Measurements from ENCODE around the gene PRRT3. TPM values are rescaled to one million over a fixed set of nuclear protein-coding genes. Genes with fewer than 3 reads are reported as not detected.

PRRT3 gene
- 3.5 TPM for total RNA-seq

- DNase-seq (ENCODE audit: low spot score): no peak
These were observed at the start of gene PRRT3 for GRCh38 chr3:9951962-9952805. PRRT3 (minus strand) TSS chr3:9952408; CDS start chr3:9950115, 2,293 bp downstream.

- DNase-seq (ENCODE audit: low spot score): no peak
These were observed 48.5 kb upstream of the PRRT3 start for GRCh38 chr3:10000686-10001085.

GRCh38 chr3:9994086-9994844, 42.1 kb upstream of the PRRT3 start:
- no peak for DNase-seq (ENCODE audit: low spot score)

GRCh38 chr3:9986230-9986725, 34.1 kb upstream of the PRRT3 start:
- no peak for DNase-seq (ENCODE audit: low spot score)

DNA sequence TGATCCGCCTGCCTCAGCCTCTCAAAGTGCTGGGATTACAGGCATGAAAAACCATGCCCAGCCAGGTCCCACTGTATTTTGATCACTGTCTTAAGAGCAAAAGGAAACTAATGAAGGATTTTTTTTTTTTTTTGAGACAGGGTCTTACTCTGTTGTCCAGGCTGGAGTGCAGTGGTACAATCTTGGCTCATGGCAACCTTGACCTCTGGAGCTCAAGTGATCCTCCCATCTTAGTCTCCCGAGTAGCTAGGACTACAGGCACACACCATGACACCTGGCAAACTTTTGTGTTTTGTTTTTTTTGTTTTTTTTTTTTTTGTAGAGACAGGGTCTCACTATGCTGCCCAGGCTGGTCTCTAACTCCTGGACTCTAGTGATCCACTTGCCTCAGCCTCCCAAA, 28.0 kb upstream of the PRRT3 start:
- no peak for DNase-seq (ENCODE audit: low spot score)

GRCh38 chr3:9978710-9979305, 26.6 kb upstream of the PRRT3 start:
- no peak for DNase-seq (ENCODE audit: low spot score)

GRCh38 chr3:9976721-9977709, 24.8 kb upstream of the PRRT3 start:
- DNase-seq (ENCODE audit: low spot score): peak; percentile 63

DNA sequence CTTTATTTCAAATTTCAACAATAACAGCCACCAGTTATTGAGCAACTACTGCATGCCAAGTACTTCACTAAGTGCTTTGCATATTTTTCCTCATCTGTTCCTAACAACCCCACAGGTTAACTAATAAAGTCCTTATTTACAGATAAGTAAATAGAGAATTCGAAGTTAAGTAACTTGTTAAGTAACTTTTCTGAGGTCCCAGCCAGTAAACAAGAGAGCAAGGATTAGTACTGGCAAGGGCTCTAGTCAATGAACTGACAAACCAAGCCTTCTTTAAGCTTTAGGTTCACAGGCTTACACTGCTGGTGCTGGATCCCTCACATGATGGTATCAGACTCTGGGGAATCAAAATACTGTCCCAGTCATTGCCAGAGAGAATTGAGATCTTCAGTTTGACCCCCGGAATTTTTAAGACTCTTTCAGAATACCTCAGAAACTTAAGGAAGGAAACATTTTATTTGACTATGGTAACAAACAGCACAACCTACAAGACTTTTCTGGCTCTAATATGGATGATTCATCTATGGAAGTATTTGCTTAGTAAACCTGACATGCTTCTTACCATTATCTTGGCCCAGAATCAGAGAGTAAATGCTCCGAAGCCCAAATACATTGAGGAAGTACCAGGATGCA, 17.9 kb upstream of the PRRT3 start:
- DNase-seq (ENCODE audit: low spot score): no peak

DNA sequence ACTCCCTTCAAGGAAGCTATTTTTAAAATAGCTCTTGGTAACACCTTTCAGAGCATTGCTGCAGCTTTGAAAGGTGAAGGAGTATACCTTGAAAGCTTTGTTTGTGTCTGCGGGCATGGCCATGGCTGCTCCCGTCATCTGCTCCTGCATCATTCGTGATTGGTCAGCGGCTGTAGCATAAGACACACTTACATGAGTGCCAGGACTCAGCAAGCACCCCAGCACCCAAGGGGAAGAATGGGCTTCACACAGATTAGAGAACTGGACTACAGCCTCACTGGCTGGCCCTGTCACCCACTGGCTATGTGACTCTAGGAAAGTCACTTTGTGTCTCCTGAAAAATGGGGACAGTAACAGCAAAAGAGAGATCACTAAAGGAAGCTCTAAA, 17.4 kb upstream of the PRRT3 start:
- no peak for DNase-seq (ENCODE audit: low spot score)

GRCh38 chr3:9966841-9967240, 14.6 kb upstream of the PRRT3 start:
- DNase-seq (ENCODE audit: low spot score): no peak

- no peak for DNase-seq (ENCODE audit: low spot score)
These were observed 13.1 kb upstream of the PRRT3 start for GRCh38 chr3:9965200-9965875.

GRCh38 chr3:9957214-9957613, 5.0 kb upstream of the PRRT3 start:
- no peak for DNase-seq (ENCODE audit: low spot score)

GRCh38 chr3:9955611-9956352, 3.6 kb upstream of the PRRT3 start:
- no peak for DNase-seq (ENCODE audit: low spot score)

DNA sequence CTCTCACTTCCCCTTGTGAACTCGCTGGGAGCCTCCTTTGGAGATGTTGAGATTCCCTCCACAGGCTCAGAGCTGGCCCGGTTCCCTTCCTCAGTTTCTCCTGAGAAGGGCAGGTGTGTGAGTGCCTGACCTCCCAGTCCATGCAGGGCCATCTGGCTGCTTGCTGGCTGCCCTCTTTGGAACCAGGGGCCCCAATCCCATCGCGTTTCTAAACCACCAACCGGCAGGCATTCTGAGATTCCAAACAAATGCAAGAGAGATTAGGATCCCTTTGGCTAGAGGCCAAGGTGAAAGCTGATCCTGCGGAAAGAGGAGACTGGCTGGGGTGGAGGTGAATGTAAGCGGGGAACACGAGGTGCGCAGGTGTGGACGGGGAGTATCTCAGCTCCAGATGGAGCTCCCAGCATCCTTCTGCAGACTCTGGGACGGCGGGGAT, 2.9 kb upstream of the PRRT3 start:
- no peak for DNase-seq (ENCODE audit: low spot score)

DNA sequence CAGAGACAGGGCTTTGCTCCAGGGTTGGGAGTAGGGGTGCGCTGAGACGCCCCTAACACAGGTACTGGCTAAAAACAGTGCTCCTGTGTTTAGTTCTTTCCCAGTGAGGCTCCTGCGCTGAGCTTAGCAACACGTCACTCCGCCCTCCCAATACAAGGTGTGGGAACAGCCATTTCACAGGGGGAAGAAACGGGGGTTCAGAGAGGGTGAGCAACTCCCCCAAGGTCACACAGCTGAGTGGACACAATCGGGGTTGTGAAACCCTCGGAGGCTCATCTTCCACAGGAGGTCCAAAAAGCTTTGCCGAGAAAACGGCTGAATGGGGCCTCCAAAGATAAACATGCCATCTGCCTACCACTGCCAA, 628 bp downstream of the PRRT3 start:
- no peak for DNase-seq (ENCODE audit: low spot score)

DNA sequence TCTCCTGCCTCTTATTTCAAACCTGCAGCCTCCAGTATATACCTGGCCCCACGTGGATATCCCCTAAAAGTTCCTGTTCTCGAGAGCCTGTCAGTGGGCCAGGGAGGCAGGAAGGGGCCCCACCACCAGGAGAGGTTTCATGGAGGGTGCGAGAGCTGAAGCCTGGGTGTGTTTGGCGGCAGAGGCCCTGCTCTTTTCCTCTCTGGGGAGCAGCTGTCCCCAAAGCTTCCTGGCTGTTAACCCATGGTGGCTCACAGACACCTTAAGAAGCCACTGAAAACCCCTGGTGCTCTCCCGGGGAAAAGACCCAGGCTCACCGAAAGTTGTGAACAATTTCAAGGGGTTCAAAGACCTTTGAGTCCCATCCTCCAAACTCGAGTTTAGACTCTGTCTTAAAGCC, 1.1 kb downstream of the PRRT3 start:
- no peak for DNase-seq (ENCODE audit: low spot score)

- no peak for DNase-seq (ENCODE audit: low spot score)
These were observed 2.6 kb downstream of the PRRT3 start for GRCh38 chr3:9949626-9950025.

GRCh38 chr3:9949115-9949514, 3.1 kb downstream of the PRRT3 start:
- DNase-seq (ENCODE audit: low spot score): no peak

GRCh38 chr3:9948586-9948985, 3.6 kb downstream of the PRRT3 start:
- no peak for DNase-seq (ENCODE audit: low spot score)
